Activated CD4-positive, alpha-beta T cell treated with anti-CD3 and anti-CD28 coated beads, Interleukin-2, amount 10 ng/mL, durations not matched to agents 7 days and 5 days (primary cell): ENCODE data around the gene TRIP6. TPM values are rescaled to one million over a fixed set of nuclear protein-coding genes. Genes with fewer than 3 reads are reported as not detected.
A peak's percentile ranks its signal among the peaks of the same experiment; 100 is the strongest.

Experiments used
- CTCF ChIA-PET: fragments of 350-600 bp; sonication (Branson Sonifier 250); formaldehyde crosslinking; loops from one replicate; lab custom pipeline; 2021; ENCODE audit warnings: antibody characterized with exemption; lab: Charles Lee
- POLR2A ChIA-PET: fragments of 350-600 bp; sonication (Branson Sonifier 250); formaldehyde crosslinking; loops from one replicate; lab custom pipeline; 2021; ENCODE audit warnings: antibody characterized with exemption; lab: Charles Lee
- DNase-seq: peaks from one replicate; pipeline ENCODE4 v3.0.0-alpha.2; 2020
- H3K27ac Mint-ChIP-seq: one replicate; pipeline ENCODE4 v1.8.0; 2021; ENCODE audit warnings: mild to moderate bottlenecking, moderate library complexity, mixed read lengths
- H3K27me3 Mint-ChIP-seq: one replicate; pipeline ENCODE4 v1.8.0; 2021; ENCODE audit warnings: mixed read lengths
- H3K36me3 Mint-ChIP-seq: one replicate; pipeline ENCODE4 v1.8.0; 2021; ENCODE audit warnings: low read depth, mixed read lengths
- H3K4me1 Mint-ChIP-seq: one replicate; pipeline ENCODE4 v1.8.0; 2021; ENCODE audit warnings: mixed read lengths
- H3K4me3 Mint-ChIP-seq: one replicate; pipeline ENCODE4 v1.8.0; 2021; ENCODE audit warnings: mild to moderate bottlenecking, moderate library complexity, mixed read lengths
- H3K9me3 Mint-ChIP-seq: one replicate; pipeline ENCODE4 v1.8.0; 2021; ENCODE audit warnings: mixed read lengths
- total RNA-seq, 2 experiments: library from RNA; stranded (reverse); gene quantifications; one replicate each; pipeline ENCODE4 v1.2.3, GENCODE V29; 2021

Gene TRIP6
- total RNA-seq, 2 experiments from 2014 or later = 24.8 to 34.2 TPM

- ChIA-PET CTCF (interaction anchor here (0.5 to 0.6 kb wide), 2 partner anchors 196 to 1329 kb away, joined by 3 read pairs; no protein-coding TSS in a partner anchor), POLR2A (no interaction called here)
- DNase-seq = no peak
- Mint-ChIP-seq H3K9me3 (no peaks in the 10 kb centered on the region), H3K27ac (no peak overlapping the region), H3K27me3 (no peaks in the 10 kb centered on the region), H3K4me3 (no peak overlapping the region), H3K36me3 (peaks cover 72% of the 10 kb centered on the region), H3K4me1 (peaks cover 63% of the 10 kb centered on the region)
Measured at GRCh38 chr7:100881136-100881535, 13.9 kb downstream of the TRIP6 start.

- H3K27me3 Mint-ChIP-seq = no peaks in the 10 kb centered on the region
- CTCF ChIA-PET = no interaction called here
- H3K4me1 Mint-ChIP-seq = peaks cover 62% of the 10 kb centered on the region
- no peak for DNase-seq
- H3K27ac Mint-ChIP-seq = no peak overlapping the region
- no peak overlapping the region for H3K4me3 Mint-ChIP-seq
- no peaks in the 10 kb centered on the region for H3K9me3 Mint-ChIP-seq
- POLR2A ChIA-PET = no interaction called here
- H3K36me3 Mint-ChIP-seq = peaks cover 76% of the 10 kb centered on the region
Measured at GRCh38 chr7:100882201-100882600, 15.0 kb downstream of the TRIP6 start.

- Mint-ChIP-seq H3K4me3 (no peak overlapping the region), H3K36me3 (peaks cover 78% of the 10 kb centered on the region), H3K4me1 (peaks cover 65% of the 10 kb centered on the region)
Measured at GRCh38 chr7:100882785-100883526, 15.8 kb downstream of the TRIP6 start.

GRCh38 chr7:100884736-100885439 is 17.7 kb downstream of the TRIP6 start:
- H3K9me3 Mint-ChIP-seq = no peaks in the 10 kb centered on the region
- DNase-seq = no peak
- H3K27me3 Mint-ChIP-seq = no peaks in the 10 kb centered on the region
- H3K4me1 Mint-ChIP-seq = peaks cover 55% of the 10 kb centered on the region
- ChIA-PET CTCF (no interaction called here), POLR2A (no interaction called here)
- peaks cover 69% of the 10 kb centered on the region for H3K36me3 Mint-ChIP-seq
- H3K4me3 Mint-ChIP-seq = no peak overlapping the region
- H3K27ac Mint-ChIP-seq = peak overlapping the region; percentile 11

More at GRCh38 chr7:100882785-100883526, 15.8 kb downstream of the TRIP6 start:
- POLR2A ChIA-PET = interaction anchor here (0.7 kb wide), 1 partner anchor 198 kb away, joined by 3 read pairs; no protein-coding TSS in a partner anchor
- no peak for DNase-seq
- CTCF ChIA-PET = interaction anchor here (1.0 to 1.4 kb wide), 2 partner anchors 8 to 31 kb away, joined by 3 read pairs; partner anchors contain the start of gene SRRT
- Mint-ChIP-seq H3K27me3 (no peaks in the 10 kb centered on the region), H3K9me3 (no peaks in the 10 kb centered on the region), H3K27ac (peak overlapping the region; percentile 51)

GRCh38 chr7:100885440-100886141 is 18.4 kb downstream of the TRIP6 start:
- ChIA-PET POLR2A (interaction anchor here (0.6 to 1.6 kb wide), 2 partner anchors 11 to 14 kb away, joined by 3 to 8 read pairs; partner anchors contain the start of gene SRRT), CTCF (interaction anchor here (0.7 to 3.4 kb wide), 4 partner anchors 11 to 189 kb away, joined by 3 to 23 read pairs (median 4); partner anchors contain the start of genes POP7 and SRRT)
- no peaks in the 10 kb centered on the region for H3K9me3 Mint-ChIP-seq
- no peak overlapping the region for H3K4me3 Mint-ChIP-seq
- peaks cover 66% of the 10 kb centered on the region for H3K36me3 Mint-ChIP-seq
- DNase-seq = no peak
- peaks cover 4% of the 10 kb centered on the region for H3K27me3 Mint-ChIP-seq
- H3K27ac Mint-ChIP-seq = peak overlapping the region; percentile 1
- peaks cover 57% of the 10 kb centered on the region for H3K4me1 Mint-ChIP-seq

- DNase-seq = no peak
- POLR2A ChIA-PET = interaction anchor here (0.6 to 1.6 kb wide), 3 partner anchors 8 to 14 kb away, joined by 3 to 8 read pairs (median 3); partner anchors contain the start of gene SRRT
- CTCF ChIA-PET = interaction anchor here (0.6 to 3.4 kb wide), 7 partner anchors 8 to 299 kb away, joined by 3 to 23 read pairs (median 4); partner anchors contain the start of genes POP7 and SRRT
- peaks cover 61% of the 10 kb centered on the region for H3K36me3 Mint-ChIP-seq
- H3K27me3 Mint-ChIP-seq = peaks cover 7% of the 10 kb centered on the region
- H3K4me1 Mint-ChIP-seq = peaks cover 59% of the 10 kb centered on the region
- H3K27ac Mint-ChIP-seq = peak overlapping the region; percentile 83
- peak overlapping the region; percentile 52 for H3K4me3 Mint-ChIP-seq
- no peaks in the 10 kb centered on the region for H3K9me3 Mint-ChIP-seq
Measured at GRCh38 chr7:100886142-100886935, 19.2 kb downstream of the TRIP6 start.

- peaks cover 13% of the 10 kb centered on the region for H3K27me3 Mint-ChIP-seq
- peak overlapping the region; percentile 94 for H3K27ac Mint-ChIP-seq
- ChIA-PET POLR2A (interaction anchor here (1.0 to 1.6 kb wide), 3 partner anchors 9 to 12 kb away, joined by 3 to 8 read pairs (median 5); partner anchors contain the start of gene SRRT), CTCF (interaction anchor here (0.6 to 3.4 kb wide), 7 partner anchors 9 to 306 kb away, joined by 3 to 23 read pairs (median 4); partner anchors contain the start of genes SRRT and TRIM56)
- peak overlapping the region; percentile 72 for H3K4me3 Mint-ChIP-seq
- peaks cover 62% of the 10 kb centered on the region for H3K4me1 Mint-ChIP-seq
- DNase-seq = peak; percentile 27
- peaks cover 57% of the 10 kb centered on the region for H3K36me3 Mint-ChIP-seq
- no peaks in the 10 kb centered on the region for H3K9me3 Mint-ChIP-seq
Measured at GRCh38 chr7:100886936-100887515, 19.8 kb downstream of the TRIP6 start.

- H3K36me3 Mint-ChIP-seq = peaks cover 53% of the 10 kb centered on the region
- ChIA-PET POLR2A (interaction anchor here (1.0 to 1.3 kb wide), 2 partner anchors 10 to 13 kb away, joined by 3 to 5 read pairs; partner anchors contain the start of gene SRRT), CTCF (interaction anchor here (0.6 to 3.4 kb wide), 9 partner anchors 9 to 305 kb away, joined by 3 to 23 read pairs (median 3); partner anchors contain the start of genes SRRT and TRIM56)
- peak overlapping the region; percentile 94 for H3K27ac Mint-ChIP-seq
- no peaks in the 10 kb centered on the region for H3K9me3 Mint-ChIP-seq
- H3K4me3 Mint-ChIP-seq = peak overlapping the region; percentile 72
- peaks cover 65% of the 10 kb centered on the region for H3K4me1 Mint-ChIP-seq
- peak; percentile 78 for DNase-seq
- H3K27me3 Mint-ChIP-seq = peaks cover 20% of the 10 kb centered on the region
Measured at GRCh38 chr7:100887516-100888290, 20.5 kb downstream of the TRIP6 start.

GRCh38 chr7:100888291-100888987 is 21.3 kb downstream of the TRIP6 start:
- Mint-ChIP-seq H3K4me1 (peaks cover 59% of the 10 kb centered on the region), H3K27ac (peak overlapping the region; percentile 94), H3K27me3 (peaks cover 24% of the 10 kb centered on the region), H3K36me3 (peaks cover 47% of the 10 kb centered on the region), H3K9me3 (no peaks in the 10 kb centered on the region), H3K4me3 (peak overlapping the region; percentile 72)
- no peak for DNase-seq
- ChIA-PET CTCF (interaction anchor here (0.6 to 3.4 kb wide), 8 partner anchors 10 to 1560 kb away, joined by 3 to 23 read pairs (median 3); partner anchors contain the start of genes SRRT and TRIM56), POLR2A (interaction anchor here (1.3 kb wide), 1 partner anchor 13 kb away, joined by 5 read pairs; the partner anchor contains the start of gene SRRT)
